Thyroid gland (tissue), 4 donors: ENCODE measurements around the gene TMEM151B. TPM values are rescaled to one million over a fixed set of nuclear protein-coding genes. Genes with fewer than 3 reads are reported as not detected.

Source experiments
- DNase-seq, 2 donors: peaks; one replicate each; pipeline ENCODE4 v3.0.0-alpha.2; 2019
- H3K27ac ChIP-seq, 3 donors: fragments of 200-600 bp; sonication (generic); 1 replicate in 2 of 3; 2 replicates in 1 of 3; pipeline ENCODE4 v1.5.1; 2016 to 2019; ENCODE audit warnings: mild to moderate bottlenecking in 1 of 3, moderate library complexity in 1 of 3
- H3K27me3 ChIP-seq: fragments of 200-600 bp; sonication (generic); one replicate; pipeline ENCODE4 v1.5.1; 2019
- H3K36me3 ChIP-seq, 2 donors: fragments of 200-600 bp; sonication (generic); one replicate each; pipeline ENCODE4 v1.5.1; 2016 to 2019
- H3K4me1 ChIP-seq, 2 donors: fragments of 200-600 bp; sonication (generic); one replicate each; pipeline ENCODE4 v1.5.1; 2017 to 2019
- H3K4me3 ChIP-seq, 3 donors: fragments of 200-600 bp; sonication (generic); replicated peaks in 1 of 3; 1 replicate in 2 of 3; 2 replicates in 1 of 3; pipeline ENCODE4 v1.5.1; 2016; ENCODE audit warnings: mild to moderate bottlenecking in 1 of 3
- H3K9me3 ChIP-seq: fragments of 200-600 bp; sonication (generic); one replicate; pipeline ENCODE4 v1.5.1; 2017
- POLR2A ChIP-seq, 2 donors: fragments of 450-650 bp; IDR thresholded peaks; one replicate each; pipeline ENCODE4 v1.6.1; 2017; ENCODE audit warnings: antibody characterized with exemption in 2 of 2, mild to moderate bottlenecking in 2 of 2, moderate library complexity in 1 of 2
- WGBS, 2 donors: methylation state at CpG; one replicate each; pipeline ENCODE4 v1.1.5; 2017; 5-methylcytosine and 5-hydroxymethylcytosine counted together
- intact Hi-C: fragments of 100-400 bp; cut with DNase I; formaldehyde crosslinking; loops from one replicate; pipeline ENCODE4 v1.15.1; 2023
- total RNA-seq, 4 donors: library from RNA; depleted of rRNA; stranded (reverse); fragments of >200 nt; gene quantifications; one replicate each; pipeline ENCODE4 v1.2.3, GENCODE V29; 2016
- TF ChIP-seq, protein P1 (sequence below), 6 experiments: fragments of 200-600 bp in 3 of 6; fragments of 450-650 bp in 3 of 6; sonication (generic) in 3 of 6; IDR thresholded peaks; one replicate each; pipeline ENCODE4 v1.5.1; 2016 to 2019; ENCODE audit warnings: antibody characterized with exemption in 6 of 6, mild to moderate bottlenecking in 2 of 6, inconsistent platforms in 1 of 6, moderate library complexity in 1 of 6

The TMEM151B gene
- total RNA-seq, 4 donors from 2014 or later, result not detected

DNA sequence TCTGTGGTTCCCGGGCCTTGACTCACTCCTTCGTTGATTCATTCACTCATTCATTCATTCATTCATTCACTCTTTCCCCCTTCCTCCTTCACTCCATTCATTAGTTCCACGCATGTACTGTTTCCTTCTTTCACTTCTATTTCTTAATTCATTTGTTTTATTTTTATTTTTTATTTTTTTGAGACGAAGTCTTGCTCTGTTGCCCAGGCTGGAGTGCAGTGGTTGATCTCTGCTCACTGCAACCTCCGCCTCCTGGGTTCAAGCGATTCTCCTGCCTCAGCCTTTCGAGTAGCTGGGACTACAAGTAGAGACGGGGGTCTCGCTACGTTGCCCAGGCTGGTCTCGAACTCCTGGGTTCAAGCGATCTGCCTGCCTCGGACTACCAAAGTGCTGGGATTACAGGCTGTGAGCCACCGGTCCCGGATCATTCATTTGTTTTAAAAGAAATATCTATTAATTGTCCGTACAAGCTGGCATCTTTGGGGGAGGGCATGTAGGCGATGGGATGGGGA is 4.5 kb upstream of the TMEM151B start:
- TF ChIP-seq POLR2A (IDR thresholded peaks at IDR 0.05), result no peak
- TF ChIP-seq, protein P1, sequence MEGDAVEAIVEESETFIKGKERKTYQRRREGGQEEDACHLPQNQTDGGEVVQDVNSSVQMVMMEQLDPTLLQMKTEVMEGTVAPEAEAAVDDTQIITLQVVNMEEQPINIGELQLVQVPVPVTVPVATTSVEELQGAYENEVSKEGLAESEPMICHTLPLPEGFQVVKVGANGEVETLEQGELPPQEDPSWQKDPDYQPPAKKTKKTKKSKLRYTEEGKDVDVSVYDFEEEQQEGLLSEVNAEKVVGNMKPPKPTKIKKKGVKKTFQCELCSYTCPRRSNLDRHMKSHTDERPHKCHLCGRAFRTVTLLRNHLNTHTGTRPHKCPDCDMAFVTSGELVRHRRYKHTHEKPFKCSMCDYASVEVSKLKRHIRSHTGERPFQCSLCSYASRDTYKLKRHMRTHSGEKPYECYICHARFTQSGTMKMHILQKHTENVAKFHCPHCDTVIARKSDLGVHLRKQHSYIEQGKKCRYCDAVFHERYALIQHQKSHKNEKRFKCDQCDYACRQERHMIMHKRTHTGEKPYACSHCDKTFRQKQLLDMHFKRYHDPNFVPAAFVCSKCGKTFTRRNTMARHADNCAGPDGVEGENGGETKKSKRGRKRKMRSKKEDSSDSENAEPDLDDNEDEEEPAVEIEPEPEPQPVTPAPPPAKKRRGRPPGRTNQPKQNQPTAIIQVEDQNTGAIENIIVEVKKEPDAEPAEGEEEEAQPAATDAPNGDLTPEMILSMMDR (IDR thresholded peaks at IDR 0.05), result no peak
- Histone ChIP-seq H3K27ac (peak overlapping the region in 1 of 3 donors; percentile 81), H3K27me3 (no peaks in the 10 kb centered on the region), H3K4me3 (peak overlapping the region in 1 of 3 donors; percentile 83), H3K36me3 (no peaks in the 10 kb centered on the region), H3K4me1 (peaks cover 27 to 34% of the 10 kb centered on the region in 2 donors), H3K9me3 (no peaks in the 10 kb centered on the region)
- no peak for DNase-seq
- intact Hi-C loops, result loop anchor here (5.0 kb wide), 1 partner anchor 117 kb away; no protein-coding TSS in a partner anchor
- 64 to 67% methylated on average over 17 of the region's 17 CpGs for whole genome bisulfite sequencing, 2 donors

DNA sequence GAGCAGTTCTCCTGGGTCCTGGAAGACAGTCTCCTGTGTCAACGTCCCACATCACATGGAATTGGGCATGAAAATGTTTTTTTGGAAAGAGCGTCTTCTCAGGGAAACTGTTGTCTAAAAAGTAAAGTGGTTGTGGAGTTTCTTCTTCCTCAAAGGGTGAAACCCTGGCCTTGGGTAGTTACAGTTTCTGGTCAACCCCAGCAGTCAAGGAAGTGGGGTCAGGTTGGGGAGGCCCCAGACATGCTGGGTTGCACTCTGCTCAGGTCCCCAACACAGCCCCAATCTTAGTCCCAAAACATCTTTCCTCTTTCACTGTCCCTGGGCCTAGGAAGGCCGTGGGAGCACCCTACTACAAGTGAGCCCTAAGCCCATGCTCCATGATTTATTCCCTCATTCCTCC is 3.9 kb upstream of the TMEM151B start:
- WGBS, 2 donors, result 79 to 81% methylated on average over 3 of the region's 3 CpGs
- no peak for DNase-seq
- Histone ChIP-seq H3K36me3 (no peaks in the 10 kb centered on the region), H3K27me3 (no peaks in the 10 kb centered on the region), H3K4me3 (no peak overlapping the region), H3K27ac (no peak overlapping the region), H3K4me1 (peaks cover 27 to 34% of the 10 kb centered on the region in 2 donors), H3K9me3 (no peaks in the 10 kb centered on the region)
- intact Hi-C loops, result loop anchor here (5.0 kb wide), 1 partner anchor 116 kb away; no protein-coding TSS in a partner anchor
- TF ChIP-seq, protein P1 (IDR thresholded peaks at IDR 0.05), result no peak
- no peak for TF ChIP-seq POLR2A (IDR thresholded peaks at IDR 0.05)

DNA sequence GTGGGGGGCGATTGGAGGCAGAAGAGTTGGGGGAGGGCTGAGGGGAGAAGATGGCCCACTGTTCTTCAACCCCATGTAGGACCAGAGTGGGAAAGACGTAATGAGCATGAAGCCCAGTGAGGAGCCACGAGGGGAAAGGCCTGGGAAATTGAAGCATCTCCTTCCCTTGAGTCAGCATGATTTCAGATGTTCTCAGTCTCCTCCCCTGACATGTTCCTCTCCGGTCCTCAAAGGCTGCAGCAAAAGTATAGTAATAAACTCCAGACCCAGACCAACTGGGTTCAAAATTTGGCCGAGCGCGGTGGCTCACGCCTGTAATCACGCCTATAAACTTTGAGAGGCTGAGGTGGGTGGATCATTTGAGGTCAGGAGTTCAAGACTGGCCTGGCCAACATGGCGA is 3.0 kb upstream of the TMEM151B start:
- TF ChIP-seq, protein P1 (IDR thresholded peaks at IDR 0.05), result no peak
- TF ChIP-seq POLR2A (IDR thresholded peaks at IDR 0.05), result no peak
- Histone ChIP-seq H3K9me3 (no peaks in the 10 kb centered on the region), H3K4me1 (peaks cover 27 to 32% of the 10 kb centered on the region in 2 donors), H3K27me3 (no peaks in the 10 kb centered on the region), H3K4me3 (no peak overlapping the region), H3K27ac (no peak overlapping the region), H3K36me3 (no peaks in the 10 kb centered on the region)
- WGBS, 2 donors, result 74% methylated on average over 10 of the region's 10 CpGs
- intact Hi-C loops, result loop anchor here (5.0 kb wide), 1 partner anchor 115 kb away; no protein-coding TSS in a partner anchor
- no peak for DNase-seq

DNA sequence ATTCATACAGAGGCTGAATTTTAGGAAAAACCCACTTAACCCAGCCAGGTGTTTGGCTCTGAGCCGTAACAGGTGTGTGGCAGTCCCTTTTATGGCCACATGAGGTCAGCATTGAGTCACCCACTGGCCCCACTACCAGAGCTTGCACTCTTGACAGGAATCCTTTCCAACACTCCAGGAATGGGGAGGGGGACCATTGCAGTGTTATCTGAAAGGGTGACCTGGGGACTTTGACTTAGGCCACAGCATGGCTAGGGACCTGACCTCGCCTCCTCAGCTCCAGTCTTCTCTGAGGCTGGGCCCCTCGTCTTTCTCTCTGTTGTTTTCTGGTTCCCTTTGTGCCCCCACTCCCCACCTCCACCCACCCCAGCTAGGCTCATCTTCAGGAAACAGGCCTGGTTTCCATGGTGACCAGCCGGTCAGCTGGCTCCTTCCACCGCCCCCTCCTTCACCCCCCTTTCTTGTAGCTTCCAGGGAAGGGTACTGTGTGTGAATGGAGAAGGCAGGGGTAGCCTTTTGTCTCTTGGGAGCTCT is 2.1 kb upstream of the TMEM151B start:
- DNase-seq, result peak; percentile 58 to 61
- Histone ChIP-seq H3K4me3 (no peak overlapping the region), H3K9me3 (no peaks in the 10 kb centered on the region), H3K4me1 (peaks cover 19 to 23% of the 10 kb centered on the region in 2 donors), H3K36me3 (no peaks in the 10 kb centered on the region), H3K27ac (no peak overlapping the region), H3K27me3 (no peaks in the 10 kb centered on the region)
- 9 to 18% methylated on average over 5 of the region's 5 CpGs for WGBS, 2 donors
- intact Hi-C loops, result loop anchor here (2.0 to 5.0 kb wide), 2 partner anchors 69 to 114 kb away; no protein-coding TSS in a partner anchor
- TF ChIP-seq, protein P1 (IDR thresholded peaks at IDR 0.05), result peak; percentile 74 to 94 (median 86)
- TF ChIP-seq POLR2A (IDR thresholded peaks at IDR 0.05), result no peak
